B cell (primary cell): Measurements from ENCODE around the gene IGSF8. TPM values are rescaled to one million over a fixed set of nuclear protein-coding genes. Genes with fewer than 3 reads are reported as not detected.

ENCODE experiments used
- ATAC-seq: fragments of 200-7000 bp; cut with Tn5 transposase; one replicate; pipeline ENCODE4 v1.10.0; 2021; ENCODE audit warnings: low read depth, mild to moderate bottlenecking, moderate number of reproducible peaks, moderate library complexity
- CTCF ChIA-PET: fragments of 350-600 bp; sonication (Branson Sonifier 250); formaldehyde crosslinking; loops from one replicate; lab custom pipeline; 2021; ENCODE audit warnings: antibody characterized with exemption, inconsistent platforms; lab: Charles Lee
- POLR2A ChIA-PET: fragments of 350-600 bp; sonication (Branson Sonifier 250); formaldehyde crosslinking; loops from one replicate; lab custom pipeline; 2021; ENCODE audit warnings: antibody characterized with exemption; lab: Charles Lee
- DNase-seq: peaks from one replicate; pipeline ENCODE4 v3.0.0; 2013
- H2AFZ ChIP-seq: 2 replicates; pipeline ENCODE4 v1.6.1; 2012; ENCODE audit warnings: mild to moderate bottlenecking, low read depth, low read length; ENCODE audit not compliant: insufficient read depth, poor library complexity, severe bottlenecking
- H3K27ac ChIP-seq, 2 donors: 1 replicate in 1 of 2; 2 replicates in 1 of 2; pipeline ENCODE4 v1.5.1; 2012 to 2013; ENCODE audit warnings: low read length in 2 of 2, mild to moderate bottlenecking in 2 of 2, moderate library complexity in 1 of 2
- H3K27me3 ChIP-seq, 4 experiments: fragments of 200-600 bp in 1 of 4; sonication (generic) in 1 of 4; replicated peaks in 1 of 4; 1 replicate in 2 of 4; 2 replicates in 2 of 4; pipeline versions ENCODE4 v1.6.1 to v1.7.0; 2013 to 2016; ENCODE audit warnings: low read length in 3 of 4, mild to moderate bottlenecking in 2 of 4, mixed read lengths in 1 of 4, moderate library complexity in 1 of 4; ENCODE audit not compliant: insufficient read depth in 4 of 4, control insufficient read depth in 3 of 4; ENCODE audit errors: control extremely low read depth in 1 of 4
- H3K36me3 ChIP-seq, 2 experiments: replicated peaks in 1 of 2; 1 replicate in 1 of 2; 2 replicates in 1 of 2; pipeline versions ENCODE4 v1.6.1 to v1.7.1; 2013; ENCODE audit warnings: low read length in 1 of 2; ENCODE audit not compliant: insufficient read depth in 2 of 2, control insufficient read depth in 1 of 2; ENCODE audit errors: control extremely low read depth in 1 of 2, extremely low read depth in 1 of 2
- H3K4me1 ChIP-seq, 2 donors: fragments of 200-600 bp in 1 of 2; sonication (generic) in 1 of 2; 1 replicate in 1 of 2; 2 replicates in 1 of 2; pipeline versions ENCODE4 v1.5.1 to v1.6.1; 2013 to 2017; ENCODE audit warnings: low read length in 2 of 2; ENCODE audit not compliant: control insufficient read depth in 2 of 2, insufficient read depth in 2 of 2
- H3K4me2 ChIP-seq: replicated peaks from 2 replicates; pipeline ENCODE3; 2012; ENCODE audit warnings: mild to moderate bottlenecking, low read depth, low read length; ENCODE audit not compliant: poor library complexity, severe bottlenecking
- H3K4me3 ChIP-seq, 5 experiments: fragments of 200-600 bp in 1 of 5; sonication (generic) in 1 of 5; 1 replicate in 3 of 5; 2 replicates in 2 of 5; pipeline versions ENCODE4 v1.5.1 to v1.7.0; 2011 to 2016; ENCODE audit warnings: low read length in 4 of 5, mild to moderate bottlenecking in 4 of 5, low read depth in 2 of 5, control low read depth in 1 of 5, moderate library complexity in 1 of 5; ENCODE audit not compliant: insufficient read depth in 1 of 5; ENCODE audit errors: control extremely low read depth in 1 of 5, extremely low read depth in 1 of 5
- H3K79me2 ChIP-seq: fragments of 200-600 bp; sonication (generic); one replicate; pipeline ENCODE4 v1.6.0; 2016; ENCODE audit warnings: low read length; ENCODE audit not compliant: control insufficient read depth, insufficient read depth
- H3K9ac ChIP-seq: fragments of 200-600 bp; sonication (generic); 2 replicates; pipeline ENCODE4 v1.6.1; 2017; ENCODE audit warnings: mild to moderate bottlenecking, low read length, moderate library complexity
- H3K9me3 ChIP-seq, 3 donors: one replicate each; pipeline versions ENCODE4 v1.6.1 to v1.7.1; 2013; ENCODE audit warnings: low read length in 2 of 3; ENCODE audit not compliant: control insufficient read depth in 2 of 3, insufficient read depth in 1 of 3; ENCODE audit errors: control extremely low read depth in 1 of 3
- H4K20me1 ChIP-seq: 2 replicates; pipeline ENCODE4 v1.6.0; 2012; ENCODE audit warnings: mild to moderate bottlenecking, low read length; ENCODE audit not compliant: insufficient read depth, control insufficient read depth, poor library complexity, severe bottlenecking
- H3K27ac Mint-ChIP-seq: one replicate; pipeline ENCODE4 v1.8.0; 2021; ENCODE audit warnings: mixed read lengths
- H3K27me3 Mint-ChIP-seq: one replicate; pipeline ENCODE4 v1.8.0; 2021; ENCODE audit warnings: mixed read lengths
- H3K4me1 Mint-ChIP-seq: one replicate; pipeline ENCODE4 v1.8.0; 2021; ENCODE audit warnings: mixed read lengths
- H3K4me3 Mint-ChIP-seq: one replicate; pipeline ENCODE4 v1.8.0; 2021; ENCODE audit warnings: mixed read lengths
- H3K9me3 Mint-ChIP-seq: one replicate; pipeline ENCODE4 v1.8.0; 2022; ENCODE audit warnings: mixed read lengths; ENCODE audit not compliant: insufficient read depth
- EZH2 ChIP-seq: IDR thresholded peaks from 2 replicates; pipeline ENCODE4 v1.6.1; 2012; ENCODE audit warnings: borderline replicate concordance, low read depth, mild to moderate bottlenecking, moderate library complexity, low read length; ENCODE audit not compliant: insufficient read depth, poor library complexity, severe bottlenecking
- WGBS: methylation state at CpG from one replicate; pipeline ENCODE4 v1.1.5; 2013; ENCODE audit warnings: missing lambda C conversion rate; ENCODE audit not compliant: insufficient coverage; 5-methylcytosine and 5-hydroxymethylcytosine counted together
- intact Hi-C: fragments of 100-400 bp; cut with micrococcal nuclease; formaldehyde crosslinking; loops from one replicate; pipeline ENCODE4 v1.10.0; 2022
- polyA plus RNA-seq: library from polyadenylated mRNA; depleted of rRNA; stranded (reverse); fragments of >200 nt; gene quantifications from 2 replicates; pipeline ENCODE4 v1.2.3, GENCODE V29; 2012
- total RNA-seq, 2 donors: library from RNA; stranded (reverse); fragments of 120-200 nt in 1 of 2; gene quantifications; 1 replicate in 1 of 2; 2 replicates in 1 of 2; pipeline versions ENCODE4 v1.2.3 to v1.2.4, GENCODE V29; 2013 to 2022
- TF ChIP-seq, protein P1 (sequence below): fragments of 200-600 bp; IDR thresholded peaks from one replicate; pipeline ENCODE4 v1.8.0; 2022; ENCODE audit warnings: antibody characterized with exemption, mild to moderate bottlenecking

The IGSF8 gene
- total and polyA plus RNA-seq, 2 donors (not counting 1 experiment from before 2014, with no cell fraction given): 37.2 to 56.0 TPM

DNA sequence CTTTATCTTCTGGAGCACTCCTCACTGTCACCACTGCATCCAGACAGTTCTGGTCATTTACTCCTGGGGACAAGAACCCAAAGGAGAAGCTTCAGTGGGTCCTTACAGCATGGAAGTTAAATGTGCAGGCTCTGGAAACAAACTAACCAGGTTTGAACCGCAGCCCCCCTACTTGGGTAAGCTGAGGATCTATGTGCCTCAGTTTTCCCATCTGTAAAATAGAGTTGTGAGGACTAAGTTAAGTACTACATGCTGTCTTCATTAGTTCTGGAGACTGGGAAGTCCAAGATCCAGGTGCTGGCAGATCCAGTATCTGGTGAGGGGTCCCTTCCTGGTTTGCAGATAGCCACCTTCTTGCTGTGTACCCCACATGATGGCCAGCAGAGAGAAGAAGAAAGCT, 9.1 kb upstream of the IGSF8 start:
- Mint-ChIP-seq H3K9me3 (no peaks in the 10 kb centered on the region), H3K4me1 (peaks cover 2% of the 10 kb centered on the region), H3K4me3 (no peak overlapping the region), H3K27ac (no peak overlapping the region), H3K27me3 (peaks cover 5% of the 10 kb centered on the region)
- CTCF ChIA-PET: interaction anchor here (0.7 to 3.4 kb wide), 5 partner anchors 21 to 269 kb away, joined by 4 to 15 read pairs (median 6); no protein-coding TSS in a partner anchor
- no peaks in the 10 kb centered on the region for H3K36me3 ChIP-seq
- H3K4me2 ChIP-seq: no peak overlapping the region
- intact Hi-C loops: no loop called here
- TF ChIP-seq, protein P1, sequence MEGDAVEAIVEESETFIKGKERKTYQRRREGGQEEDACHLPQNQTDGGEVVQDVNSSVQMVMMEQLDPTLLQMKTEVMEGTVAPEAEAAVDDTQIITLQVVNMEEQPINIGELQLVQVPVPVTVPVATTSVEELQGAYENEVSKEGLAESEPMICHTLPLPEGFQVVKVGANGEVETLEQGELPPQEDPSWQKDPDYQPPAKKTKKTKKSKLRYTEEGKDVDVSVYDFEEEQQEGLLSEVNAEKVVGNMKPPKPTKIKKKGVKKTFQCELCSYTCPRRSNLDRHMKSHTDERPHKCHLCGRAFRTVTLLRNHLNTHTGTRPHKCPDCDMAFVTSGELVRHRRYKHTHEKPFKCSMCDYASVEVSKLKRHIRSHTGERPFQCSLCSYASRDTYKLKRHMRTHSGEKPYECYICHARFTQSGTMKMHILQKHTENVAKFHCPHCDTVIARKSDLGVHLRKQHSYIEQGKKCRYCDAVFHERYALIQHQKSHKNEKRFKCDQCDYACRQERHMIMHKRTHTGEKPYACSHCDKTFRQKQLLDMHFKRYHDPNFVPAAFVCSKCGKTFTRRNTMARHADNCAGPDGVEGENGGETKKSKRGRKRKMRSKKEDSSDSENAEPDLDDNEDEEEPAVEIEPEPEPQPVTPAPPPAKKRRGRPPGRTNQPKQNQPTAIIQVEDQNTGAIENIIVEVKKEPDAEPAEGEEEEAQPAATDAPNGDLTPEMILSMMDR: no peak
- H3K4me3 ChIP-seq: no peak overlapping the region
- 83% methylated on average over 1 of the region's 1 CpG for WGBS
- POLR2A ChIA-PET: no interaction called here
- H3K27me3 ChIP-seq: peaks cover 0 to 3% (median 0%) of the 10 kb centered on the region in 4 experiments
- H3K4me1 ChIP-seq: no peaks in the 10 kb centered on the region
- H4K20me1 ChIP-seq: no peaks in the 10 kb centered on the region
- no peak overlapping the region for H3K9ac ChIP-seq
- no peaks in the 10 kb centered on the region for H3K9me3 ChIP-seq
- no peak overlapping the region for H3K27ac ChIP-seq
- H3K79me2 ChIP-seq: no peaks in the 10 kb centered on the region
- DNase-seq (no peak), ATAC-seq (no peak)
- no peak overlapping the region for H2AFZ ChIP-seq

DNA sequence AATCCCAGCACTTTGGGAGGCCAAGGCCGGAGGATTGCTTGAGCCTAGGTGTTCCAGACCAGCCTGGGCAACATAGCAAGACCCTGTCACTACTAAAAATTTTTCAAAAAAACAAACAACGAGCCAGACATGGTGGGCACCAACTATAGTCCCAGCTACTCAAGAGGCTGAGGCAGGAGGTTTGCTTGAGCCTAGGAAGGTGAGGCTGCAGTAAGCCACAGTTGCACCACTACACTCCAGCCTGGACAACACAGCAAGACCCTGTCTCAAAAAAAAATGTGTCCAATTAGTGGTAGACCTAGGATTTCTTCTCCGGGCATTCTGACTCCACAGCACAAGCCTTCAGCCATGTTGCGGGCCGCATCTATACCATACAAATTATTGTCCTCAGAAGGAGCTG, 6.7 kb upstream of the IGSF8 start:
- intact Hi-C loops: no loop called here
- POLR2A ChIA-PET: no interaction called here

More for the DNA sequence above, 6.7 kb upstream of the IGSF8 start:
- Mint-ChIP-seq H3K27ac (no peak overlapping the region), H3K27me3 (peaks cover 5% of the 10 kb centered on the region), H3K4me1 (peaks cover 17% of the 10 kb centered on the region), H3K9me3 (no peaks in the 10 kb centered on the region), H3K4me3 (no peak overlapping the region)
- Histone ChIP-seq H3K9ac (no peak overlapping the region), H3K79me2 (no peaks in the 10 kb centered on the region), H3K27ac (no peak overlapping the region), H4K20me1 (no peaks in the 10 kb centered on the region), H3K4me2 (no peak overlapping the region), H3K36me3 (no peaks in the 10 kb centered on the region), H3K27me3 (peaks cover 0 to 3% (median 0%) of the 10 kb centered on the region in 4 experiments), H3K9me3 (no peaks in the 10 kb centered on the region), H3K4me1 (peaks cover 7 to 12% of the 10 kb centered on the region in 2 donors), H2AFZ (no peak overlapping the region), H3K4me3 (no peak overlapping the region)
- CTCF ChIA-PET: interaction anchor here (0.9 to 7.2 kb wide), 9 partner anchors 19 to 271 kb away, joined by 3 to 131 read pairs (median 5); no protein-coding TSS in a partner anchor
- no peak for DNase-seq
- no peak for ATAC-seq
- TF ChIP-seq EZH2: no peak
- TF ChIP-seq, protein P1: no peak
- 93% methylated on average over 4 of the region's 5 CpGs for WGBS
